Measurements from ENCODE around the gene DPF3.

The DPF3 gene

DNA sequence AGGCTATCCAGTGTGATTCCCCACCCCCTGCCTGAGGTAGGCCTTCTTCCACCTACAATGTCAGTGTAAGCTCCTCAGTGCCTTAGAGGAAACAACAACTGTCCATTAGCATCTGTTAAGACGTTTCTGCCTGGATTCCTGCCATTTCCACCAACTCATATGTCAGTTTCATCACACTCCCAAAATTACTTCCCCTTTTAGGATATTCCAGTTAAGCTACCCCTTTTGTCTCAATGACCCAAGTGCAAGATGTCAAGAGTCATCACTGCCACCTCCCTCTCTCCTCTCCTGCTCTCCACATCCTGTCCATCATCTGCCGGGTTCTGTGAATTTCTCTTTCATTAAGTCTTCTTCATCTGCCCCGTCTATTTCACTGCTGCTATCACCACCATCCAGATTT, 189.4 kb downstream of the DPF3 start:
- no peak for DNase-seq

DNA sequence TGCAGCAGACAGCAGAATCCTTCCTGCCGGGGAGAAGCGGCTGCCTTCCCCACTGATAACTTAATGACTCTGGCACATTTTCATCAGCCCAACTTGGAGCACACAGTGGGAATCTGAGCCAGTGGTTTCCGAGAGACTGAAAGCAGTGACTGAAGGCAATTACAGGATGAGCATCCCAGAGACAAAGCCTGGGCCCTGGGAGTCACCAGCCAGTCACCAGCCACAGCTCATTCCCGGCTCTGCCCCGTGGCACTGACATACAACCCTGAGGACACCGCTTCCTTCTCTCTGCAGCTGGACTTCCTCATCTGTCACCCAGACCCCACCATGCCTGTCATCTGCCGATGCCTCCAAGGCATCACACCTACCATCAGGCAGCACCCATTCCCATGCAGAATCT, 192.3 kb downstream of the DPF3 start:
- DNase-seq = no peak

DNA sequence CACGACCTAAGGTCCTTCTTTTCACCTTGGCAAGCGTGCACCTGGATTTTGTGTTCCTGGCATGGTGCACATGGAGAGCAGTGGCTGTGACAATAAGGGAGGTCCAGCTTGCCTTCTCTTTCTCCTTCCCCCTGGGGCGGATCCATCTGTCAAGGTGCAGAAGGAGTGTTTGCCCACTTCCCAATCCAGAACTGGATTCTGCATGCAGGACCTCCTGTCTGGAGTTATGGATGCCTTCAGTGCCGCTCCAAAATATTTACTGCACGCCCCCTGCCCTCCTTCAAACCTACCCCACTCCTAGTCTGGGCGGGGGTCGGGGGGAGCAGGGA, 192.7 kb downstream of the DPF3 start:
- no peak for DNase-seq

DNA sequence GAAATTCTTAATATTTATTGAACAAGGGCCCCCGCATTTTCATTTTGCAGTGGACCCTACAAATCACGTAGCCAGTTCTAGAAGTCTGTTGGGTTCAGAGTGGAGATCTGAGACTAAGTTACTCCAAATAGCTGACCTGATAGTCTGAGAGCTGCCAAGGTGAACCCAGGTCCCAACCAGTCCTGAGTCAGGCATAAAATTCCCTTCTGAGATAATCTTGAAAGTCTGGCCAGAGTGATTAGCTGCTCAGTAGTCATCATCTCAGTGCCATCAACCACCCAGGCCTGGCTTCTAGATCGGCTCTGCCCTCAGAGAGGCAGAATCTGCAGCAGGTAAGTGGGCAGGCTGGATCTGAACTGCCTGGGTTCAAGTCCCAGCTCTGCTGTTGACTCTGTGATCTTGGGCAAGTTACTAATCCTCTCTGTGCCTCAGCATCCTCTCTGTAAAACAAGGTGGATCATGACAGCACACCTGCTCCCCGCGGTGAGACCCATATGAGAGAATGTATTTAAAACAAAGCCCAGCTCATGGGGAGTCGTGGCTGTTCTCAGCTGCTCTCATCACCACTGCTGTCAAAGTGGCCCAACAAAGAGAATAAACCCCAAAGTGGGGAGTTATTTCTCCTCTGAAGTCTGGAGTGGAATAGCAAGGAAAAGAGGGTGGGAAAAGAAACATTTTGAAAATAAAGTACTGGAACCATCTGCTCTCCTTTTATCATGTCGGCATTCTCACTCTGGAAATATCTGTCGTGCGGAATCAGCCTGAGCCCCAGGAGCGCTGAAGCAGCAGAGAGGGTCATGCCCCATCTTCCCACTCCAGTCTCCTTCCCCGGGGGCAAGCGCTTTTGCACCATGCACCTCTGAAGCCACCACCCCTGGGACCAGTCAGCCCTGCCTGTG, 193.3 kb downstream of the DPF3 start:
- no peak for DNase-seq

DNA sequence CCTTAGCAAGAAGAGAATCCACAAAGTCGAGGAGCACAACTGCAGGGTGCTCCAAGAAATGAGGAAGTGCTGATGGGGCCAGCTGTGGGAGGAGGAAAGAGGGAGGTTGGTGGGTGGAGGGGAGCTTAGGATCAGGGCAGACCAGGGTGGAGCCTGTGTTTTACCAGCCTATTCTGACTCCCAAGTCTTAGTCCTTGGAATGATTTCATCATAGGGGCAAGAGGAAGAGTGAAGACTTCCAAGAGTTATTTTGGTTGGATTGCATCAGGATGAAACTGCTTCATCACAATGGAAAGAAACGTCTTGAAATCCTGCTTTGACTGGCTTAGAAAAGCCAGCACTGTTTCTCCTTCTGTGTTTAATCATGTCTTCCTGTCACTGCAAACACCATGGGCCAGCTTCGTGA, 194.0 kb downstream of the DPF3 start:
- DNase-seq = no peak

DNA sequence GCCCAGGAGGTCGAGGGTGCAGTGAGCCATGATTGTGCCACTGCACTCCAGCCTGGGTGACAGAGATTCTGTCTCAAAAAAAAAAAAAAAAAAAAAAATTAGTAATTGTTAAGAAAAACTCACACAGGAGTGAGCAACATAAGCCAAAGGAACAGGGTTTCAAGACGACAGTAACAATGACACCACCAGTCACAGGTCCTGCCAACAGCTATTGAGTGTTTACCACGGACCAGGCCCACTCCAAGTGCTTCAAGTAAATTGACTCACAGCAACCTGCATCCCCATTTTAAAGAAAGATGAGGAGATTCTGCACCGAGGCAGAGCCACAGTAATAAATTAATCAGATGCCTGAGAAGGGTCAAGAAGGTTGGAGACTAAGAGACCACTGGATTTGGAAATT, 194.5 kb downstream of the DPF3 start:
- no peak for DNase-seq

DNA sequence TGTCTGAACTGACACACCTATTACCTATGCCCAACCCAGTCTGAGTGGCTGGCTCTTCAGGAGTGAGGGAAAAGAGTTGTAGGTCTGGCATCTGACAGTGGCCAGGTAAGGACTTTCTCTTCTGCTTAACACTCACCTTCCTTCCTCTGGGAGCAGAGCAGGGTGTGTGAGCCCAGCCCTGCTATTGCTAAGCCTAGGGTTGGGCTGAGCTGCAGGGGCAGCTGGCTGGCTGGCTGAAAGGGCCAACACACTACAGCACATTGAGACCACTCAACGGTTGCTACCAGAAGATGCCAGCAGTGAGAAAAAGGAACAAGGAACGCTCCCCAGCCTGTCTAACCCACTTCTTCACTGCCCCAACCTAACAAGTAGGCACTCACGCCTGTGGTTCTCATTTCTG, 201.2 kb downstream of the DPF3 start:
- DNase-seq = no peak

DNA sequence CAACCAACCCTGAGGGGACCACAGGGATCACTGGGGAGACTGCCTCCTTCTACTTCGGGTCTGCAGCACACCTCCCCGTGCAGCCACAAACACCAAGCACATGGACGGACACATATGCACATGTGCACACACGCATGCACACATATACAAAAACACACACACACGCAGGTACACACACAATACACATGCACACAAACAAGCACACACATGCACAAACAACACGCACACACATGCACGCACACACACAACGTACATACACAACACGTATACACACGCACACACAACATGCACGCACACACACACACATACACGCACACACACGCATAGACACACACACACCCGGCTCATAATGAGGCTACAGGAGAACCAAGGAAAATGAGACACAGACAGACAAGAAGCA, 203.6 kb downstream of the DPF3 start:
- no peak for DNase-seq

DNA sequence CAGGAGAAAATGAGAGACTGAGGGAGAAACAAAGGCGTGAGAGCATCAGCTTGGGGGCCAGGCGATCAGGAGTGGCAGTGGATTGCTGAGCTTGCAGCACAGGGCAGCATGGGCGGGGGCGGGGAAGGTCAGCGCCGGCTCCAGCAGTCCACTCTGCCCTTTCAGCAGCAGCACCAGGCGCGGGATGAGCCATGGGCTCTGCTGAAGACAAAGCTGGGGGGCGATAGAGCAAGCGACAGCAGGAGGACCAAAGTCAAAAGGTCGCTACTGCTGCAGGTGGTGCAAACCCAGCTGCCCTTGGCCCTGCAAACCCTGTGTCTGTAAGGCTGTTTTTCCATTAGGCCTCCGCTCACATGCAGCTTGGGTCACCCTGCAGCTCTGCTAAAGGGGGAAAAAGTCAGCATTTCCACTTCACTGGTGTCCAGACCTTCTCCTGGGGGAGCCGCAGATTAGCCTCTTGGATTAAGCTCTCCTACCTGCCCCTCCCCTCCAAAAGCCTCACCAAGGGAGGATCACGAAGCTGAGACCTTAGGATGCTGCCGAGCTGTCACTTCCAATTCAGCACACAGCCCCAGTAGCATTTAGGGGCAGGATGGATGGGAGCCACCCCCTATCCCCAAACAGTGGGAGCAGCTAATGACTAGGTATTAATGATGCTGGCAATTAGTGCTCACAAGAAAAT, 204.8 kb downstream of the DPF3 start:
- DNase-seq = no peak

DNA sequence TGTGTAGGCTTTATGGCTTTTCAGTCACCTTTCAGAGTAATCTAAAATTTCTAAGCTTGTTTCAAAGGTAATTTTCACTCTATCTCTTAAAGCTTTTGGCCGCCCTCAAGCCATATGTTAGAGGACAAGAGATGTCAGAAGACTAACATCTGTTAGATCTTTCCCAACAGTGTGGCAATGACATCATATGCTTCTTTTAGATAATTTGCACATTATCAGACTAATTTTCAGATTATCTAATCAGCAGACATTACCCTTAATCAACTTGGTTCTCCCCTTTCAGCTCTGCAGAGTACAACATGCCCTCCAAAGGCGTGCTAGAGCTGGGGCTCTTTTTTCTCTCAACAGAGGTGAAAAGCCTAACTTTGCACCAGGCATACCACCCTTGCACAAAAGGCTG, 207.1 kb downstream of the DPF3 start:
- no peak for DNase-seq

DNA sequence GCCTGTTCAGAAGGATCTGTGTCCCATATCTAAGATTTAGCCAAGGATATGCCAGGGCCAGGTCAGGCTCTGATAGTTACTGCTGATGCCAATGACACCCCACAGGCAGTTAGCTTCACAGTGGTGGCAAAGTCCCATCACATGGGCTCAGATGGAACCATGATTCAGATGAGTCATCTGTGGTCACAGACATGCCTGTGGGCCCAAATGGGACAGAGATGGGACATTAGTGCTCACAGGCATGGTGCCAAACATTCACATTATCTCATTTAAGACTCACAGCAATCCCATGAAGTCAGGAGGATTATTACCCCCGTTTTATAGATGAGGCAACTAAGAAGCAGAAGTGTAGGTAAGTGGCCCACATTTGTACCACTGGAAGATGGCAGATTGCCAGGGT, 207.8 kb downstream of the DPF3 start:
- DNase-seq = peak; percentile 10

DNA sequence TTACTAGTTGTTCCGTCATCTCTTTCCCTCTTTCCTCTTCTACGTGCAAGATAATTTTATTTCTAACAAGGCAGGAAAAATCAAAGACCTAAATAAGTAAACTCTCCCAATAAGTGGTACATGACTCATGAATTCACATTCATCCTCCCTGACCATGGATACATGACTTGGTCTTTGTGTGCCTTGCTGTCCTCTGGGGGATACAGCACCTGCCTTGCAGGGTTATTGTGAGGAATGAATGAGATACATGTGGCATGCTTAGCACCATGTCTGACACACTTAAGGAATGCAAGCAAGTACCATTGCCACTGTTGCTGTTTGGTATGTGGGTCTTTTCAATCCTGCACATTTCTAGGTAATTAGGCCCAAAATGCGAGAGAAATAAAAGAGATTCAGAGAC, 208.4 kb downstream of the DPF3 start:
- DNase-seq = no peak

DNA sequence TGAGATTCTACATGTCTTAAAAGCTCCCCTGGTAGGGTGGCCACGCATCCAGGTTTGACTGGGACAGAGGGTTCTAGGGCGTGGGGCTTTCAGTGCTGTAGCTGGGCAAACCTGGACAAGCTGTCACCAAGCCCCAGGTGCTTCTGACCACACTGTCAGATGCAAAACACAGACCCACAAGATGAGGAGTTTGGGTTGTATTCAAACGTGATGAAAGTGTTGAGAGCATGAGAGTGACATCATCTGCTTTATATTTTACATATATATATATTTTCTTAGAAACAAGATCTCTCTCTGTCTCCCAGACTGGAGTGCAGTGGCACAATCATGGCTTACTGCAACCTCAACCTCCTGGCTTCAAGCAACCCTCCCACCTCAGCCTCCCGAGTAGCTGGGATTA, 210.1 kb downstream of the DPF3 start:
- DNase-seq = no peak

DNA sequence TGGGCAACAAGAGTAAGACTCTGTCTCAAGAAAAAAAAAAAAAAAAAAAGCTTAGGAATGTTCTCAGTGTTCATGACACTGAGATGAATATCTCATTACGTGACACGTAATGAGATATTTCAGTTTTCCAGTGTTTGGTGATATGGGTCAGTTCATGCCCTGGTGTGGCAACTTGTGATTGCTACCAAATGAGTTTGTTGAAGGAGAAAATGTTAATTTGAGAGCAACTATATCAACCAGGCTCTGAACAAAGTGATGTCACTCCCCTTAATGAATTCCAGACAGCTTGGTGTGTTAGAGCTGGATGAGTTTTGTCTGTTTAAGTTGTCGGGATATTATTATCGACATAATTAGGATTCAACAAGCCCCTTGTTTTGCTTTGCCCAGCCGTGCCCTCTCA, 211.7 kb downstream of the DPF3 start:
- no peak for DNase-seq

DNA sequence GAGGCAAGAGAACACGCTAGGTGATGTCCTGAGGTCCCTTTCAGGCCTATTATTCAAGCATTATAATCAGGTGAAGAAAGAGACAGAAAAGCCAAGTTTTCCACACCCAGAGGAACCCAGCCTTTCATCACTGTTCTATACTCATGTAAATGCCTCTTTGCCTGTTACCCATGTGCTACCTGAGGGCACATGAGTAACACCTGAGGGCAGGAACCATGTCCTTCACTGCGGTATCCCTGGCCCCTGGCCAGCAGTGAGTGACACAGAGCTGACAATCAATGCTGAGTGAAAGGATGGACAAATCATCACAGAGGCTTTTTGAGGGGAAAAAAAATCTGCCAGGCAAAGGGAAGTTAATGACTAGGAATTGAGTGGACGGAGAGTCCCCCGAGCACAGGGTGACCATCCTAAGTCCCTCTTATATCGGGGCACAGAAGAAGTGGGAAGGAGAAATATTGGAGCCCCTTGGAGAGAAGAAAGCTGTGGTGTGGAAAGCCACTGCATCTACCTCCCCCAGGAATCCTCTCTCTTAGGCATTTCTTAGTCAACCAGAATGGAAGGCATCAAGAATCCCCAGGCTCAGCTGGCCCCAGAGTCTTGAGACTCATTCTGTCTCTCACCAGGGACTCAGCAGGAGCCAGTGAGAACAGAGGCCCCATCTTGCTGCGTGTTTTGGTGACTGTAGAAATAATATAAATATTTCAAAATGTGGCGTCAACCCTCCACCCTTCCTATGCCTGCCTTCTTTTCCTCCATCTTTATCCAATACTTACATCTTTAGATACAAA, 212.9 kb downstream of the DPF3 start:
- no peak for DNase-seq

DNA sequence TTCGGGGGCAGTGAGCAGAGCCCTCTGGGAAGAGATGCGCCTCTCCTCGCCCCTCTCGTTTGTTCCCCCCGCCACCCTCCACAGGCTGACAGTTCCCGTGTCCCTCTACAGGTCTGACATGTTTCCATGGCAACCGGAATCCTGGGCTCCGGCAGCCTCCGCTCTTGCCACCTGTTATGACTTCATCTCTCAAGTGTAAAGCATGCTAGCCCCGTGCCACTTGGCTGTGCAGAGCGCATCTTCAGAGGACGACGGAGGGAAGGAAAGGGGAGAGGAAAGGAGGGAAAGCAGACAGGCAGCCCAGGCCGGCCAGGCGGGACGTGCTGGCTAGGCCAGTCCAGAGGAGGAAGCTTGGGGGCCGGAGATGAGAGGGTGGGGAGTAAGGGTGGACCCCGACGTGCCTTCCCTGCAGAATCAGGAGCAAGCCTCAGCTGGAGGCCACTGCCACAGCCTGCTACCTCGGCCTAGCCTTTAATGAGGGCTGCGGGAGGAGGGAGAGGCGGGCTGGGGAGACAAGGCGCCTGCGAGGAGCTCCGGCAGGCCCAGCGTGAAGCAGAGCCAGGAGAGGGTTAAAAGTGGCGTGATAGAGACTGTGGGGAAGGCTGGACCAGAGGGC, 214.3 kb downstream of the DPF3 start:
- no peak for DNase-seq

DNA sequence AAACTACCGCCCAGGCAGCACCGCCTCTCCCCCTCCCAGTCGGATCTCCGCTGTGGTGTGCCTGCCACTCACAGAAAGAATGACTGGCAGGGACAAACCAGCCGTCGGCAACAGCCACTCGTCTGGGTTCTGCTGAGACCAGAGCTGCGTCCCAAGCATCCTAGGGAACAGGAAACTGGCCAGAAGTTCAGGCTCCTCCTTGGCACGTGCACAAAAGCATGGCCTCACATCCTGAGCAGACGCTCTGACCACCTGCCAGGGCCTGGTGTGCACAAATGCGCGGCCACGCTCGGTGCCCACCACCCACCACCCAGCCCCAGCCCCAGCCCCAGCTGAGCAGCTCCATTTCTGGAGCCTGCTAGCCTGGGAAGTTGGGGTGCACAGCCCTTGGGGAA, 214.8 kb downstream of the DPF3 start:
- no peak for DNase-seq

DNA sequence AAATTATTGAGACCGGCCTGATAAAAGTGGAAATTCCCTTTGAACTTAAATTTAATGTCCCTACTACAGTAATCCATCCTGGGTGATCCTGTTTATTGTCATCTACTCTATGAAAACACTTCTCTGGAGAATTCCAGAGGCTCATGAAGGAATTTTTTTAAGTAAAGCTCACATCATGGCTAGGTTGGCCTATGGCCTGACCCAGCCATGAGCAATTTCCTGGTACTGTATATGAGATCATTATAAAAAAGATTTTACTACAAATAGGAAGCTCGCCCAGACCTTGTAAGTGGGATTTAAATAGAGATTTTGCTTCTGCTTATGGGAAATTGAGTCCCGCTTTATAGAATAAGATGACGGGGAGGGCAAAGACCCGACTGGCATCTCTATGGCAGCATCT, 215.5 kb downstream of the DPF3 start:
- DNase-seq = no peak

DNA sequence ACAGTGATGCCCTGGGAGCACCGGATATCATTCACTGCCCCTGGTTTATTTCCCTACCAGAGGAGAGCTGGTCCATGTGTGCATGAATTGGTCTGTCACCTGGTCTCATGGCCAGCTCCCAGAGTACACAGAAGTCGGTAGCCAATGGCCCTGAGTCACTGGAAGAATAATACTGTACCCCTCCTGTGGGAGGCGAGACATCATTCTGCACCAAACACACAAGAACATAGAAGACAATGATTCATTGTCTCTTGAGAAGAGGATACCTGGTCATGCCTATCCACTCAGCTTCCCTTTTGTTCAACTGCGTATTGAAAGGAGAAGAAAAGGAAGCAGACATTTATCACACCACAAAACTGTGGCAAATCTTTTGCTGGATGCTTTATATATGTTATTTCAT, 216.2 kb downstream of the DPF3 start:
- no peak for DNase-seq

DNA sequence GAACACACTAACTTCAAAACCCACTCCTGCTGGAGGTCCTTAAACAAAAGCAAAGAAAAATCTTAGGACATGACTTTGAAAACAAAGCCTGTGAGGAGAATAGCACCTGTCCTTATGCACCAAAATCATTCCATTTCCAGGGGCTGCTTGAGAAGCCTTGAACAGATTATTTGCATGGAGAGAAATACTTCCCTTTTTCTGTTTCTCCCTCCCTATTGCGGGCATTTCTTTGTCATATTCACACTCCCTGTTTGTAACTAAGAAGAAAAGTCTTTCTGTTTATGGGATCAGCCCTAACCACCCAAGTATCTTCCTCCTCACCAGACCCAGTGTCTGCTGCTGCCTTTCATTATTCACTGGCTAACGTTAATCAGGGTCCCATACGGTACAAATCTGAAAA, 218.8 kb downstream of the DPF3 start:
- no peak for DNase-seq

DNA sequence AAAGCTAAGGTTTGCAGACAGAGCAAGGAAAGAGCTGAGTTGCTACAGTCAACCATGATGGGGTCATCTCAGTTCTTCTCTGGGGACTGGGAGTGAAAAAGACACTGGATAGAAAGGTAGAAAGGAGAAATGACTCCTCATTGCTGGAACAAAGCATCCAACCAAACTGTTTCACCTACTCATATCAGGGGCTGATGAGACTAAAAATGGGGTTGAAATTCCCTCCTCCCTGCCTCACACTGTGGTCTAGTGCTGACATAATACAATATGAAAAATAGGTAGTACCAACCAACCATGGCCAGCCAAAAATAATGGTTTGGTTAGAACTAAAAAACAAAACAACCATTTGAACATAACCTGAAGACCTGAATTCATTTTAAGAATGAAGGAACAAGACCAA, 220.7 kb downstream of the DPF3 start:
- DNase-seq = no peak

DNA sequence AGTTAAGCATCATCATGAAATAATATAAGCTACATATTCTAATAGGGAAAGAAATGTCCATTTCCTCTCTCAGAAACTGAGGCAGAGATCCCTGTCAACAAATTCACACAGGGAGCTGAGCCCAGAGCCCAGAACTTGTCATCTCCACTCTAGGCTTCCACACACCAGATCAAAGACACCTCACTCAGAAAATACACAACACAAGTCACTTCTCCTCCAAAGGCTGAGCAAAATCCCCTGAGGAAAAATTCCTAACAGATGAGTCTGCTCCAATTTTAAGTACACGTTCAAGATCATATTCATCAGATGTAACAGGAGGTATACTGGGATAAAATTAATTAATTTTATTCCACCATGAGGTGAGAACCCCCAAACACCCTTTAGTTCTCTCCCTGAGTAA, 227.3 kb downstream of the DPF3 start:
- DNase-seq = no peak

DNA sequence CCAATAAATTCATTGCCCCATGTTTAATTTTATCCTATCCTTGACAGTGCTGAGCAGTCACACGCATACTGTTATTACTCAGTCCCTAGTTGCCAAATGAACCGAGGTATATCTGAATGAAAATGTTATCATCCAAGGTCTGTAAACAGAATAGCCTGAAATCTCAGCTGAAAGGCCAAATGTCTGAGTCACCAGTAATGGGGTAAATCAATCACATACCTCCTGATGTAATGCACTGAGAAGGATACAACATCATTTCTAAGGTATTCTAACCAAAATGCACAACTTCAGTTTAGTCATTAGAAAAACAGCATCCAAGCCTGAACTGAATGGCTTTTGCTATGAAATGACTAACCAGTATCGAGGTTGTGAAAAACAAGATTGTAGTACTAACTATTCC, 228.6 kb downstream of the DPF3 start:
- DNase-seq = no peak

DNA sequence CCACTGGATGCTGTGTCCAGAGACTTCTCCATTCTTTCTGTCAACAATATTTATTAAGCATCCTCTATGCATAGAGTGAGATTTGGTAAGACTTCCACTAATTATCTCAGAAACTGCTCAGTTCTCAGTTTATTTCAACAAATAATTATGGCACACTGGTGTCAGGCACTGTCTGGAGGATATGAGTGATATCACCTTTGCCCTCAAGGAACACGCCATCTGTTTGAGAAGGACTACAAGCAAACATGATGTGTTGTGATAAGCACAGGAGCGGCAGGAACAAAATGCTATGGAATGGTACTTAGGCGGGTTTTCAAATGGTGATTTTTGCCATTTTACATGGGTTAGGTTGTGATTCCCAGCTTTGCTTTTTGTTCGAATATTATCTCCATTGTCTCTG, 229.2 kb downstream of the DPF3 start:
- DNase-seq = no peak

Data from NK-92 treated with Interleukin-12 subunit alpha and Interleukin-12 subunit beta, amount 100 ng/mL, for 24 hours (cell line).